PC-3 (cell line): Measurements from ENCODE around the gene C11orf21. TPM values are rescaled to one million over a fixed set of nuclear protein-coding genes. Genes with fewer than 3 reads are reported as not detected.

Experiments used
- ATAC-seq: fragments of 200-7000 bp; cut with Tn5 transposase; 2 replicates; pipeline ENCODE4 v1.9.1; 2020; ENCODE audit warnings: mild to moderate bottlenecking, moderate library complexity
- BruUV-seq: library from RNA; stranded (reverse); fragments of 400-500 nt; replicated peaks from 2 replicates; lab custom pipeline; 2021; lab: Mats Ljungman, UMichigan
- CTCF ChIA-PET: fragments of 300-600 bp; sonication (Branson Sonifier 250); formaldehyde crosslinking; loops from one replicate; lab custom pipeline; 2022; ENCODE audit warnings: antibody characterized with exemption; lab: Charles Lee
- POLR2A ChIA-PET: fragments of 300-600 bp; sonication (Branson Sonifier 250); formaldehyde crosslinking; loops from one replicate; lab custom pipeline; 2022; ENCODE audit warnings: antibody characterized with exemption; ENCODE audit not compliant: unreplicated experiment; lab: Charles Lee
- DNase-seq: peaks from one replicate; pipeline ENCODE4 v3.0.0-alpha.2; 2015
- H2AFZ ChIP-seq: fragments of 300-600 bp; sonication (generic); 2 replicates; pipeline ENCODE4 v1.6.0; 2016; ENCODE audit warnings: antibody characterized with exemption, low read length
- H3F3A ChIP-seq: fragments of 300-600 bp; sonication (generic); one replicate; pipeline ENCODE4 v1.6.0; 2017; ENCODE audit warnings: antibody characterized with exemption, low read length, control low read depth, mild to moderate bottlenecking; ENCODE audit not compliant: unreplicated experiment
- H3K27ac ChIP-seq: fragments of 300-600 bp; sonication (generic); 2 replicates; pipeline ENCODE4 v1.5.1; 2016; ENCODE audit warnings: mild to moderate bottlenecking, low read length
- H3K27me3 ChIP-seq: fragments of 300-600 bp; sonication (generic); 2 replicates; pipeline ENCODE4 v1.6.1; 2016; ENCODE audit warnings: low read length, mixed read lengths
- H3K36me3 ChIP-seq: fragments of 300-600 bp; sonication (generic); 2 replicates; pipeline ENCODE4 v1.6.1; 2016; ENCODE audit warnings: low read depth, mixed run types, low read length, mixed read lengths
- H3K4me1 ChIP-seq: fragments of 300-600 bp; sonication (generic); 2 replicates; pipeline ENCODE4 v1.5.1; 2016; ENCODE audit warnings: low read length; ENCODE audit not compliant: insufficient read depth
- H3K4me2 ChIP-seq: fragments of 300-600 bp; sonication (generic); 2 replicates; pipeline ENCODE4 v1.6.0; 2016; ENCODE audit warnings: low read length
- H3K4me3 ChIP-seq: fragments of 300-600 bp; sonication (generic); 2 replicates; pipeline ENCODE4 v1.5.1; 2016; ENCODE audit warnings: mild to moderate bottlenecking, low read length, mixed read lengths
- H3K79me2 ChIP-seq: fragments of 300-600 bp; sonication (generic); 2 replicates; pipeline ENCODE4 v1.6.1; 2017; ENCODE audit warnings: low read length, mixed read lengths
- H3K9ac ChIP-seq: fragments of 300-600 bp; sonication (generic); 2 replicates; pipeline ENCODE4 v1.6.0; 2016; ENCODE audit warnings: mild to moderate bottlenecking, low read length
- H3K9me2 ChIP-seq: fragments of 300-600 bp; sonication (generic); replicated peaks from 2 replicates; pipeline ENCODE4 v1.6.1; 2016; ENCODE audit warnings: mixed run types, low read length, mixed read lengths
- H3K9me3 ChIP-seq: fragments of 300-600 bp; sonication (generic); 2 replicates; pipeline ENCODE4 v1.6.1; 2016; ENCODE audit warnings: low read length, mixed read lengths
- H4K20me1 ChIP-seq: fragments of 300-600 bp; sonication (generic); 2 replicates; pipeline ENCODE4 v1.6.1; 2016; ENCODE audit warnings: low read length, mixed read lengths
- EZH2 ChIP-seq: fragments of 300-600 bp; sonication (generic); IDR thresholded peaks from one replicate; pipeline ENCODE4 v1.6.1; 2017; ENCODE audit warnings: antibody characterized with exemption, mild to moderate bottlenecking, low read length; ENCODE audit not compliant: unreplicated experiment
- EZH2phosphoT487 ChIP-seq: fragments of 300-600 bp; sonication (generic); IDR thresholded peaks from 2 replicates; pipeline ENCODE4 v1.6.1; 2018; ENCODE audit warnings: mild to moderate bottlenecking, antibody characterized with exemption, low read length, borderline replicate concordance
- intact Hi-C: fragments of 100-400 bp; cut with micrococcal nuclease; formaldehyde crosslinking; loops from 2 replicates; pipeline ENCODE4 v1.9.0; 2023
- total RNA-seq: library from RNA; depleted of rRNA; stranded (reverse); fragments of >200 nt; gene quantifications from 2 replicates; pipeline ENCODE4 v1.2.3, GENCODE V29; 2014
- TF ChIP-seq, protein P1 (sequence below): fragments of 300-600 bp; sonication (generic); conservative IDR thresholded peaks from 2 replicates; pipeline ENCODE4 v1.5.1; 2017; ENCODE audit warnings: antibody characterized with exemption, low read depth, mild to moderate bottlenecking, low read length

C11orf21 gene
- total RNA-seq, 1 experiment from 2014 or later: not detected

DNA sequence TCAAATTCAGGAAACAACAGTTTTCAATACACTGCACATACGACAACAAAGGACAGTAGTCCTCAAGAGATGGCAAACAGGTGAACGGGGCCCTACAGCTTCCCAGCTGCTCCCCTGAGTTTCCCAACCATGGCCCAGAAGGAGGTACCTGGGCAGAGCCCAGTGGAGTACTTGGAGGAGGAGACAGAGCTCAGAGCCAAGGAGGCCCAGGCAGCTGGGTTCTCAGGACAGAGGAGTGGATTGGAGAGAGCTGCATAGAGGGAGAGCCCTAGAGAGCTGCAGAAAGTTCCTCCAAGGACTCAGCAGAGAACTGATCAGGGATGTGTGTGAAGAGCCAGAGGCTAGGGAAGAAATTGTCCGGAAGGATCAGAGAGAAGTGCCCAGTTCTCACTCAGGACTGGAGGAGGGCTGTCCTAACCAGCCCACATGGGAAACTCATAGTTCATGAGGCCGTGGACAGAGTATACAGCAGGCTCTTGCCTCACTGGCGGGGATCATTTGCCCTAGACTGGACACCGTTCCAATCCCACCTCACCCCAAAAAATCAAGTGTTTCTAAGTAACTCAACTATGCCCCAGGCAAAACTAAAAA is 23.7 kb downstream of the C11orf21 start:
- intact Hi-C loops: no loop called here
- Histone ChIP-seq H3K4me2 (no peak overlapping the region), H3K4me1 (no peaks in the 10 kb centered on the region), H3K9me3 (0 out of 2 replicates have a peak, but pooled peaks cover 3% of the 10 kb centered on the region), H3K27ac (no peak overlapping the region), H3K36me3 (no peaks in the 10 kb centered on the region), H2AFZ (no peak overlapping the region), H3K9me2 (no peaks in the 10 kb centered on the region), H3K4me3 (no peak overlapping the region), H3K79me2 (no peaks in the 10 kb centered on the region), H3K9ac (no peak overlapping the region), H3F3A (no peaks in the 10 kb centered on the region), H4K20me1 (no peaks in the 10 kb centered on the region), H3K27me3 (peaks cover 25% of the 10 kb centered on the region)
- BruUV-seq: no TSS peak
- ChIA-PET CTCF (no interaction called here), POLR2A (no interaction called here)
- no peak for ATAC-seq
- no peak for DNase-seq
- TF ChIP-seq, protein P1, sequence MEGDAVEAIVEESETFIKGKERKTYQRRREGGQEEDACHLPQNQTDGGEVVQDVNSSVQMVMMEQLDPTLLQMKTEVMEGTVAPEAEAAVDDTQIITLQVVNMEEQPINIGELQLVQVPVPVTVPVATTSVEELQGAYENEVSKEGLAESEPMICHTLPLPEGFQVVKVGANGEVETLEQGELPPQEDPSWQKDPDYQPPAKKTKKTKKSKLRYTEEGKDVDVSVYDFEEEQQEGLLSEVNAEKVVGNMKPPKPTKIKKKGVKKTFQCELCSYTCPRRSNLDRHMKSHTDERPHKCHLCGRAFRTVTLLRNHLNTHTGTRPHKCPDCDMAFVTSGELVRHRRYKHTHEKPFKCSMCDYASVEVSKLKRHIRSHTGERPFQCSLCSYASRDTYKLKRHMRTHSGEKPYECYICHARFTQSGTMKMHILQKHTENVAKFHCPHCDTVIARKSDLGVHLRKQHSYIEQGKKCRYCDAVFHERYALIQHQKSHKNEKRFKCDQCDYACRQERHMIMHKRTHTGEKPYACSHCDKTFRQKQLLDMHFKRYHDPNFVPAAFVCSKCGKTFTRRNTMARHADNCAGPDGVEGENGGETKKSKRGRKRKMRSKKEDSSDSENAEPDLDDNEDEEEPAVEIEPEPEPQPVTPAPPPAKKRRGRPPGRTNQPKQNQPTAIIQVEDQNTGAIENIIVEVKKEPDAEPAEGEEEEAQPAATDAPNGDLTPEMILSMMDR: no peak
- TF ChIP-seq EZH2phosphoT487: no peak
- TF ChIP-seq EZH2: no peak

DNA sequence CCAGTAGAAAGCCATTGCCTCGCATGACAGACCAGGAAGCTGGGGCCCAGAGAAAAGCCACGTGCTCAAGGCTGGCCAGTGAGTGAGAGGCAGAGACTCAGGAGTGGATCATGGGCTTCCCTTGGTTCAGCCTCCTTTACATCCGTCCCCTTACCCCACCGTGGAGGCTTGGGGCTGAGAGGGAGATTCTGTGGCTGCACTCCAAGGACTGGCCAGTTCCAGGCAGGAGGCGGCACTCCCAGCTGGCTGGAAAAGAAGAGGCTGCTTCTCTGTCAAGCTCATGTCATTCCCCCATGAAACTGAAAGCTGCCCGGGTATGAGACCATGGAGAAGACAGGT is 24.7 kb downstream of the C11orf21 start:
- H2AFZ ChIP-seq: no peak overlapping the region
- CTCF ChIA-PET: interaction anchor here (1.4 kb wide), 1 partner anchor 144 kb away, joined by 3 read pairs; no protein-coding TSS in a partner anchor

More for the DNA sequence above, 24.7 kb downstream of the C11orf21 start:
- TF ChIP-seq EZH2phosphoT487 (no peak), EZH2 (no peak)
- TF ChIP-seq, protein P1: no peak
- H3K9ac ChIP-seq: no peak overlapping the region
- no peaks in the 10 kb centered on the region for H3K79me2 ChIP-seq
- DNase-seq: no peak
- H3K9me3 ChIP-seq: 0 out of 2 replicates have a peak, but pooled peaks cover 3% of the 10 kb centered on the region
- no peak overlapping the region for H3K27ac ChIP-seq
- no peak for ATAC-seq
- H3K4me2 ChIP-seq: no peak overlapping the region
- H4K20me1 ChIP-seq: no peaks in the 10 kb centered on the region
- H3K4me3 ChIP-seq: no peak overlapping the region
- POLR2A ChIA-PET: no interaction called here
- H3F3A ChIP-seq: no peaks in the 10 kb centered on the region
- intact Hi-C loops: no loop called here
- no TSS peak for BruUV-seq
- H3K27me3 ChIP-seq: peaks cover 15% of the 10 kb centered on the region
- no peaks in the 10 kb centered on the region for H3K9me2 ChIP-seq
- H3K36me3 ChIP-seq: no peaks in the 10 kb centered on the region
- H3K4me1 ChIP-seq: no peaks in the 10 kb centered on the region
